Activated B cell treated with CpG ODN at 0.5 μM for 24 hours (primary cell): ENCODE measurements around the gene KLHL29. TPM values are rescaled to one million over a fixed set of nuclear protein-coding genes. Genes with fewer than 3 reads are reported as not detected.

Experiments
- ATAC-seq: fragments of 200-7000 bp; cut with Tn5 transposase; one replicate; pipeline ENCODE4 v1.10.0; 2021; ENCODE audit warnings: low read depth, mild to moderate bottlenecking, moderate library complexity
- CTCF ChIA-PET: fragments of 350-600 bp; sonication (Branson Sonifier 250); formaldehyde crosslinking; loops from one replicate; lab custom pipeline; 2021; ENCODE audit warnings: antibody characterized with exemption; lab: Charles Lee
- POLR2A ChIA-PET: fragments of 350-600 bp; sonication (Branson Sonifier 250); formaldehyde crosslinking; loops from one replicate; lab custom pipeline; 2021; ENCODE audit warnings: antibody characterized with exemption; lab: Charles Lee
- DNase-seq: peaks from one replicate; pipeline ENCODE4 v3.0.0; 2022
- H3K27ac Mint-ChIP-seq: one replicate; pipeline ENCODE4 v1.8.0; 2020; ENCODE audit warnings: mixed read lengths
- H3K27me3 Mint-ChIP-seq: one replicate; pipeline ENCODE4 v1.8.0; 2021; ENCODE audit warnings: mixed read lengths
- H3K36me3 Mint-ChIP-seq: one replicate; pipeline ENCODE4 v1.8.0; 2021; ENCODE audit warnings: low read depth, mixed read lengths
- H3K4me1 Mint-ChIP-seq: one replicate; pipeline ENCODE4 v1.8.0; 2021; ENCODE audit warnings: mixed read lengths
- H3K4me3 Mint-ChIP-seq: one replicate; pipeline ENCODE4 v1.8.0; 2020; ENCODE audit warnings: mild to moderate bottlenecking, mixed read lengths
- H3K9me3 Mint-ChIP-seq: one replicate; pipeline ENCODE4 v1.8.0; 2020; ENCODE audit warnings: mixed read lengths
- intact Hi-C: fragments of 100-400 bp; cut with micrococcal nuclease; formaldehyde crosslinking; loops from one replicate; pipeline ENCODE4 v1.15.1; 2024
- total RNA-seq: library from RNA; stranded (reverse); gene quantifications from 2 replicates; pipeline ENCODE4 v1.2.3, GENCODE V29; 2022
- TF ChIP-seq, protein P1 (sequence below): fragments of 200-600 bp; IDR thresholded peaks from one replicate; pipeline ENCODE4 v1.8.0; 2022; ENCODE audit warnings: antibody characterized with exemption, mild to moderate bottlenecking

Gene KLHL29
- total RNA-seq, 1 donor from 2014 or later: 2.5 TPM

DNA sequence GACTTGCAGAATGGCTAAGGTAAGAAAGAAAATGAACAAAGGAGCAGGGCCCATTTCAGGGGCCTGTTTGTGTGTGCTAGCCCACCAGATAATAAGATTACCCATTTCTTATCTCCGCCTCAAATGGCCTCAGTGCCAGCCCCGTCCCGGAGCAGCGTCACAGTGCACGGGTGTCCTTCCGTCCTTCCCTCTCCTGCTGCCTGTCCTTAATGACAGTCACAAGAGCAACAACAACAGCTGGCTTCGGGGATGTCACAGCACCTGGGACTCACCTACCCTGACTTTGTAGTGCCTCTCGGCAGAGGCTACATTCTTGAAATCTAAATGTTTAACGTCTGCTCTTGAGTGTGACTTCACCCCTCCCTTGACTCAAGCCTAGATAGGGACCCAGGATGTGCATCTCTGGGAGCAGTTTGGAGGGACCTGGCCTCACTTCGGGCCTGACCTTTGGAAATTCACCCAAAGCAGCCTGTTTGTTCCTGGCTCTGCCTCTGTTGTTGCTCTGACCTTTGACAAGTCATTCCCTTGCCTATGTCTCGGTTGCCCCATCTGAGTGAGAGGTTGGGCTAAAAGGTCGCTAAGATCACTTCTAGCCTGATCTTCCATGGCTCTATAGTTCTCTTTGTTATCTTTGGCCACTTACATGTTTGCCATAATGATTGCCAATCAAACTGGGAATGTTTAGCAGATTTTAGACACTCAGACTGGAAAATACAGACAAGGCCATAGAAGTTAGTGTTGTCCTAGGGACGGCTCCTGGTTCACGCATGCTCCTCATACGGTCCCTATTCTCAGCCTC is 122.5 kb downstream of the KLHL29 start:
- ChIA-PET CTCF (interaction anchor here (1.3 kb wide), 1 partner anchor 9 kb away, joined by 4 read pairs; no protein-coding TSS in a partner anchor), POLR2A (no interaction called here)
- Mint-ChIP-seq H3K27me3 (no peaks in the 10 kb centered on the region), H3K27ac (no peak overlapping the region), H3K4me3 (no peak overlapping the region), H3K36me3 (no peaks in the 10 kb centered on the region), H3K9me3 (no peaks in the 10 kb centered on the region), H3K4me1 (peaks cover 5% of the 10 kb centered on the region)
- ATAC-seq: no peak
- TF ChIP-seq, protein P1, sequence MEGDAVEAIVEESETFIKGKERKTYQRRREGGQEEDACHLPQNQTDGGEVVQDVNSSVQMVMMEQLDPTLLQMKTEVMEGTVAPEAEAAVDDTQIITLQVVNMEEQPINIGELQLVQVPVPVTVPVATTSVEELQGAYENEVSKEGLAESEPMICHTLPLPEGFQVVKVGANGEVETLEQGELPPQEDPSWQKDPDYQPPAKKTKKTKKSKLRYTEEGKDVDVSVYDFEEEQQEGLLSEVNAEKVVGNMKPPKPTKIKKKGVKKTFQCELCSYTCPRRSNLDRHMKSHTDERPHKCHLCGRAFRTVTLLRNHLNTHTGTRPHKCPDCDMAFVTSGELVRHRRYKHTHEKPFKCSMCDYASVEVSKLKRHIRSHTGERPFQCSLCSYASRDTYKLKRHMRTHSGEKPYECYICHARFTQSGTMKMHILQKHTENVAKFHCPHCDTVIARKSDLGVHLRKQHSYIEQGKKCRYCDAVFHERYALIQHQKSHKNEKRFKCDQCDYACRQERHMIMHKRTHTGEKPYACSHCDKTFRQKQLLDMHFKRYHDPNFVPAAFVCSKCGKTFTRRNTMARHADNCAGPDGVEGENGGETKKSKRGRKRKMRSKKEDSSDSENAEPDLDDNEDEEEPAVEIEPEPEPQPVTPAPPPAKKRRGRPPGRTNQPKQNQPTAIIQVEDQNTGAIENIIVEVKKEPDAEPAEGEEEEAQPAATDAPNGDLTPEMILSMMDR: no peak
- intact Hi-C loops: no loop called here
- DNase-seq: no peak

- H3K4me1 Mint-ChIP-seq: peaks cover 5% of the 10 kb centered on the region
- ChIA-PET CTCF (no interaction called here), POLR2A (no interaction called here)
- no peak overlapping the region for H3K27ac Mint-ChIP-seq
- TF ChIP-seq, protein P1: no peak
- intact Hi-C loops: no loop called here
- no peaks in the 10 kb centered on the region for H3K27me3 Mint-ChIP-seq
- DNase-seq: no peak
- H3K9me3 Mint-ChIP-seq: no peaks in the 10 kb centered on the region
- no peak overlapping the region for H3K4me3 Mint-ChIP-seq
- ATAC-seq: no peak
- H3K36me3 Mint-ChIP-seq: no peaks in the 10 kb centered on the region
These were observed 123.0 kb downstream of the KLHL29 start for GRCh38 chr2:23508066-23508390.

GRCh38 chr2:23509103-23509502 is 124.1 kb downstream of the KLHL29 start:
- TF ChIP-seq, protein P1: no peak
- POLR2A ChIA-PET: no interaction called here
- no peaks in the 10 kb centered on the region for H3K9me3 Mint-ChIP-seq

DNA sequence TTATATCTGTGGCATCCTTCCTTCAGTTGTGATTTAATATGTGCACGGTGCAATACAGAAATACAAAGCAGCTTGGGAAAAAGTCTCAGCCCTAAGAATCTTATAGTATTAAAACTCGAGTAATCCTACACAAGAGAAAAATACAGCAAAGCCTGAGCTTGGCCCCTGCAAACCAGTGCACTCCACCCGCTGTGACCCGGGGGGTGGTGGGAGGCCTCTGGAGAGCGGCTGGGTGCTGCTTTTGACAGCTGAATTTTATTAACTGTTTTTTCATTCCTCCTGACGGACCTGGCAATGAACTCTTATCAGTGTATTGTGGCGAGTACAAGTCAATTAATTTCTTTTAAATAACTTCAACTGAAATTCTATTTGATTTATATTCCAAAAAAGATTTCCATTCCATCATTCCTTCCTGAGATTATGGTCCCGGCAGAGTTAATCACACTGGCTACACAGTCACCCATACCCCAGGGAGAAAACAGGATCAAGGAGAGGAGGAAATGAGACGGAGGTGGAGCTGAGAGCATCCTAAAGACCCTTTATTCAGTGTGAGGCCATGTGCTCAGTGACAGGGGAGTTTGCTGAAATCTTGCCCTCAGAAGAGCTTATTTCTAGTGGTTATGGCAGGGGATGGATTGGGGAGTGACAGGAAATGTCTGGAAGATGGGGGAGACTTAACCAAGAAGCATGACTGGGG is 124.8 kb downstream of the KLHL29 start:
- intact Hi-C loops: no loop called here
- H3K36me3 Mint-ChIP-seq: no peaks in the 10 kb centered on the region
- no peak overlapping the region for H3K27ac Mint-ChIP-seq
- POLR2A ChIA-PET: no interaction called here
- DNase-seq (no peak), ATAC-seq (no peak)
- H3K4me1 Mint-ChIP-seq: peaks cover 5% of the 10 kb centered on the region
- no peak overlapping the region for H3K4me3 Mint-ChIP-seq
- H3K9me3 Mint-ChIP-seq: no peaks in the 10 kb centered on the region
- no peaks in the 10 kb centered on the region for H3K27me3 Mint-ChIP-seq
- CTCF ChIA-PET: no interaction called here
- TF ChIP-seq, protein P1: no peak

More at GRCh38 chr2:23509103-23509502, 124.1 kb downstream of the KLHL29 start:
- intact Hi-C loops: no loop called here
- DNase-seq (no peak), ATAC-seq (no peak)
- Mint-ChIP-seq H3K36me3 (no peaks in the 10 kb centered on the region), H3K4me3 (no peak overlapping the region), H3K27ac (no peak overlapping the region), H3K4me1 (peaks cover 5% of the 10 kb centered on the region), H3K27me3 (no peaks in the 10 kb centered on the region)
- CTCF ChIA-PET: no interaction called here

- CTCF ChIA-PET: no interaction called here
These were observed 125.5 kb downstream of the KLHL29 start for GRCh38 chr2:23510471-23510870.

More at GRCh38 chr2:23510471-23510870, 125.5 kb downstream of the KLHL29 start:
- peaks cover 5% of the 10 kb centered on the region for H3K4me1 Mint-ChIP-seq
- no peak overlapping the region for H3K4me3 Mint-ChIP-seq
- intact Hi-C loops: no loop called here
- POLR2A ChIA-PET: no interaction called here
- H3K27ac Mint-ChIP-seq: no peak overlapping the region
- no peaks in the 10 kb centered on the region for H3K9me3 Mint-ChIP-seq
- no peaks in the 10 kb centered on the region for H3K27me3 Mint-ChIP-seq
- H3K36me3 Mint-ChIP-seq: no peaks in the 10 kb centered on the region
- ATAC-seq (no peak), DNase-seq (no peak)
- TF ChIP-seq, protein P1: no peak
